Cardiac muscle cell (in vitro differentiated cells and primary cell): ENCODE data around the gene RFX2. TPM values are rescaled to one million over a fixed set of nuclear protein-coding genes. Genes with fewer than 3 reads are reported as not detected.

Experiments used
- DNase-seq, 2 donors: peaks; one replicate each; pipeline versions ENCODE4 v3.0.0 to v3.0.0-alpha.2; 2010 to 2017; ENCODE audit warnings: low read depth in 1 of 2, low spot score in 1 of 2
- H3K27ac ChIP-seq: fragments of 200-600 bp; sonication (generic); 2 replicates; pipeline ENCODE4 v1.5.1; 2016
- H3K27me3 ChIP-seq: fragments of 200-600 bp; sonication (generic); 2 replicates; pipeline ENCODE4 v1.6.0; 2016; ENCODE audit warnings: control low read depth
- H3K36me3 ChIP-seq: fragments of 200-600 bp; sonication (generic); 2 replicates; pipeline ENCODE4 v1.5.1; 2016; ENCODE audit warnings: control low read depth
- H3K4me1 ChIP-seq: fragments of 200-600 bp; sonication (generic); 2 replicates; pipeline ENCODE4 v1.8.1; 2017; ENCODE audit warnings: low read depth, mild to moderate bottlenecking, mixed run types
- H3K4me3 ChIP-seq: fragments of 200-600 bp; sonication (generic); 2 replicates; pipeline ENCODE4 v1.5.1; 2016; ENCODE audit warnings: mild to moderate bottlenecking
- H3K9me3 ChIP-seq: fragments of 200-600 bp; sonication (generic); 2 replicates; pipeline ENCODE4 v1.5.1; 2017; ENCODE audit warnings: low read depth, mild to moderate bottlenecking, control low read depth
- polyA plus RNA-seq: library from polyadenylated mRNA; unstranded; fragments of >200 nt; fragmentation: Nextera tagmentation; extraction: Ambion mirVana; gene quantifications from 2 replicates; pipeline ENCODE4 v1.2.1, GENCODE V29; 2016
- total RNA-seq: library from RNA; depleted of rRNA; stranded (reverse); fragments of >200 nt; gene quantifications from 2 replicates; pipeline ENCODE4 v1.2.3, GENCODE V29; 2016
- TF ChIP-seq, protein P1 (sequence below): IDR thresholded peaks from 2 replicates; pipeline ENCODE4 v1.5.1; 2012; ENCODE audit warnings: low read depth, mild to moderate bottlenecking, low read length

The RFX2 gene
- total and polyA plus RNA-seq, 2 experiments from 2014 or later: 3.0 to 3.9 TPM

GRCh38 chr19:6039566-6040225, 70.6 kb downstream of the RFX2 start:
- H3K9me3 ChIP-seq: no peaks in the 10 kb centered on the region
- no peak for DNase-seq

DNA sequence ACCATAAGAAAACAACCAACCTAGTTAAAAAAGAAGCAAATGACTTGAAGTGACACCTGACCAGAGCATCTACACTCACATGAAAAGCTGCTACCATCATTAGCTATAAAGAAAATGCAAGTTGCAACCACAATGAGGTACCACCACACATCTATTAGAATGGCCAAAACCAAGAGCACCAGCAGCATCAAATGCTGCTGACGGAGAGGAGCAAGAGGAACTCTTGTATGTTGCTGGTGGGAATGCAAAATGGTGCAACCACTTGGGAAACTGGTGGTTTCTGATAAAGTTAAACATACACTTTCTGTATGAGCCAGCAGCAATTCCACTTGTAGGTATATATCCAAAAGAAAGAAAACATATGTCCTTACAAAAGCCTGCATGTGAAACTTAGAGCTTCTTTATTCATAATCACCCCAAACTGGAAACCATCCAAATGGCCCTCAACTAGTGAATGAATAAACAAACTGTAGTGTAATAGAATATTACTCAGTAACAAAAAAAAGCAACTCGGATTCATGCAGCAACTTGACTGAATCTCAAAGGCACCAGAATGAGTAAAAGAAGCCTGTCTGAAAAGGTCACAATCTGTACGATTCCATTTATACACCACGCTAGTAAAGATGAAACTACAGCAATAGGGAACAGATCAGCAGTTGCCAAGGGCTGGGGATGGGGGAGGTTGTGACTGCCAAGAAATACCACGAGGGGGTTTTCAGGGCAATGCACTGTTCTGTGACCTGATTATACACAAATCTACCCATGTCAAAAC, 71.5 kb downstream of the RFX2 start:
- H3K4me3 ChIP-seq: no peak overlapping the region
- H3K27ac ChIP-seq: no peak overlapping the region

More at GRCh38 chr19:6039566-6040225, 70.6 kb downstream of the RFX2 start:
- no peaks in the 10 kb centered on the region for H3K36me3 ChIP-seq
- no peaks in the 10 kb centered on the region for H3K4me1 ChIP-seq
- TF ChIP-seq, protein P1, sequence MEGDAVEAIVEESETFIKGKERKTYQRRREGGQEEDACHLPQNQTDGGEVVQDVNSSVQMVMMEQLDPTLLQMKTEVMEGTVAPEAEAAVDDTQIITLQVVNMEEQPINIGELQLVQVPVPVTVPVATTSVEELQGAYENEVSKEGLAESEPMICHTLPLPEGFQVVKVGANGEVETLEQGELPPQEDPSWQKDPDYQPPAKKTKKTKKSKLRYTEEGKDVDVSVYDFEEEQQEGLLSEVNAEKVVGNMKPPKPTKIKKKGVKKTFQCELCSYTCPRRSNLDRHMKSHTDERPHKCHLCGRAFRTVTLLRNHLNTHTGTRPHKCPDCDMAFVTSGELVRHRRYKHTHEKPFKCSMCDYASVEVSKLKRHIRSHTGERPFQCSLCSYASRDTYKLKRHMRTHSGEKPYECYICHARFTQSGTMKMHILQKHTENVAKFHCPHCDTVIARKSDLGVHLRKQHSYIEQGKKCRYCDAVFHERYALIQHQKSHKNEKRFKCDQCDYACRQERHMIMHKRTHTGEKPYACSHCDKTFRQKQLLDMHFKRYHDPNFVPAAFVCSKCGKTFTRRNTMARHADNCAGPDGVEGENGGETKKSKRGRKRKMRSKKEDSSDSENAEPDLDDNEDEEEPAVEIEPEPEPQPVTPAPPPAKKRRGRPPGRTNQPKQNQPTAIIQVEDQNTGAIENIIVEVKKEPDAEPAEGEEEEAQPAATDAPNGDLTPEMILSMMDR: no peak
- no peaks in the 10 kb centered on the region for H3K27me3 ChIP-seq
- H3K4me3 ChIP-seq: no peak overlapping the region
- H3K27ac ChIP-seq: no peak overlapping the region

DNA sequence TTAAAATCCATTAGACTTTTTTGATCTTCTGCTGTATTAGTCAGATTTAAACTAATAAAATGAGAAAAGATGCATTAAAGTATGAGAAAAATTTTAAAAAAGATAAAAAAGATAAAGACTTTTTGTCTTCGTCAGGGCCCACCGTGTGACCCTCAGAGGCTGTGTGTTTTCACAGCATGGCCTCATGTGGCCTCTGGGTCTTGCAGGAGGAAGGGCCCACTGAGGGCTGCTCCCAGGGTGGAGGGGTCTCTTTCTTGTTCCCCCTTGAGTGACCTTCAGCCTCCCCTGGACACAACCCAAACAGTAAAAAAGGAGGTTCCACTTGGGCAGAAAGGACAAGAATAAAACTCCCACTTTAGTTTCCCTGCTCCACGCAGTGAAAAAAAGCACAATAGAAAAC, 75.3 kb downstream of the RFX2 start:
- Histone ChIP-seq H3K4me3 (no peak overlapping the region), H3K27ac (no peak overlapping the region), H3K9me3 (no peaks in the 10 kb centered on the region), H3K36me3 (no peaks in the 10 kb centered on the region), H3K4me1 (no peaks in the 10 kb centered on the region), H3K27me3 (no peaks in the 10 kb centered on the region)
- TF ChIP-seq, protein P1: no peak
- no peak for DNase-seq

More for the DNA sequence above, 71.5 kb downstream of the RFX2 start:
- H3K9me3 ChIP-seq: no peaks in the 10 kb centered on the region
- no peak for DNase-seq
- H3K36me3 ChIP-seq: no peaks in the 10 kb centered on the region
- H3K27me3 ChIP-seq: no peaks in the 10 kb centered on the region
- no peaks in the 10 kb centered on the region for H3K4me1 ChIP-seq
- TF ChIP-seq, protein P1: no peak

- no peak overlapping the region for H3K4me3 ChIP-seq
- H3K4me1 ChIP-seq: no peaks in the 10 kb centered on the region
- no peak overlapping the region for H3K27ac ChIP-seq
- H3K27me3 ChIP-seq: no peaks in the 10 kb centered on the region
- no peaks in the 10 kb centered on the region for H3K9me3 ChIP-seq
- no peaks in the 10 kb centered on the region for H3K36me3 ChIP-seq
- no peak for DNase-seq
- TF ChIP-seq, protein P1: no peak
Measured at GRCh38 chr19:6034512-6034911, 75.8 kb downstream of the RFX2 start.

GRCh38 chr19:6033744-6034264, 76.5 kb downstream of the RFX2 start:
- DNase-seq: no peak
- TF ChIP-seq, protein P1: no peak

More at GRCh38 chr19:6033744-6034264, 76.5 kb downstream of the RFX2 start:
- H3K4me1 ChIP-seq: no peaks in the 10 kb centered on the region
- H3K27ac ChIP-seq: no peak overlapping the region
- H3K36me3 ChIP-seq: no peaks in the 10 kb centered on the region
- no peaks in the 10 kb centered on the region for H3K9me3 ChIP-seq
- no peak overlapping the region for H3K4me3 ChIP-seq
- H3K27me3 ChIP-seq: no peaks in the 10 kb centered on the region
